ENCODE measurements around the gene NCR3LG1. TPM values are rescaled to one million over a fixed set of nuclear protein-coding genes. Genes with fewer than 3 reads are reported as not detected.

NCR3LG1 gene
- total and polyA plus RNA-seq, 4 experiments from 2014 or later, result 0.30 to 3.4 (median 3.1) TPM; not detected in 1

DNA sequence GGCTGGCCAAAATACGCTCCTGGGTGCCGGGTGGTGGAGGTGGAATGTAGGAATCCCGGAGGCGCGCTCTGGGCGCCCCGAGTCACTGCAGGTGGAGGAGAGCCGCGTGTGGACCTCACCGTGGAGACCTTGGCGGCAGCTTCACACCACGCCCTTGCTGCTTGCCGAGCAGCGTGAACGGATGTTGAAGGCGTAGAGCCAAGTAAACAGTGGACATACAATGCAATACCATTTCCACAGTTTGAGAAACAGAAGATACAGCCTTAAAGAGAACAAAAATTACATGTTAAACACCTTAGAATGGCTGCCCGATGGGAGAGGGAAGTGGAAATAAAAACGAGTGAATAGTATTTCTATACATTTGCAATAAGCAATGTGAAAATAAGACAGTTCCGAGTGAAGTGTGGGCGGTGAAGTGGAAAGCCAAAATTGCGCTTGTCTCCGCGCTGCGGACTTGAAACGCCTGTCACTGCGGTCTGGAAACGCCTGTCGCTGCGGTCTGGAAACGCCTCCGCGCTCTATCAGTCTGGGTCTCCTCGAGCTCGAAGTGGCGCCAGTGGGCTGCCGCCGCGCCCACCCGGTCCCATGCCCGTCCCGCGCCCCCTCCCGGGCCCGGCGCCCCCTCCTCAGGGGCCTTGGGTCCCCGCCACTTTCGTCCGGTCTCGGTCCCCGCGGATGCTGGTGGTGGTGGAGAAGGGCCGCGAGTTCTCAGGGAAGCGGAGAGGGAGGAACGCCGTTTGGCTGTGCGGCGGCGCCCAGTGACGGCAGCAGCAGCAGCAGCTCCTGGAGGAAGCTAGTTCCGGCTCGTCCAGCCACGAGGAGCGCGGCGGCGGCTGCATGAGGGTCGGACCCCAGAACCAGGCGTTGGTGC lies 1.6 kb downstream of the NCR3LG1 start:
- CTCF ChIA-PET (ENCODE audit: partially characterized antibody), result interaction anchor here (0.8 to 3.8 kb wide), 16 partner anchors 8 to 175 kb away, joined by 3 to 26 read pairs (median 5); partner anchors contain the start of genes KCNJ11 and NUCB2

GRCh38 chr11:17353821-17354600 lies 2.4 kb downstream of the NCR3LG1 start:
- H3K36me3 ChIP-seq (ENCODE audit: insufficient read depth, low read length), result no peaks in the 10 kb centered on the region
- CTCF ChIA-PET (ENCODE audit: partially characterized antibody), result interaction anchor here (0.8 to 3.8 kb wide), 20 partner anchors 9 to 174 kb away, joined by 3 to 26 read pairs (median 5); partner anchors contain the start of genes KCNJ11 and NUCB2
- peak overlapping the region; percentile 11 for H3K27ac ChIP-seq (ENCODE audit: low read depth, low read length)
- no peaks in the 10 kb centered on the region for H3K9me3 ChIP-seq (ENCODE audit: control insufficient read depth in 1 of 2, low read length in 2 of 2)
- peak overlapping the region; percentile 51 to 79 for H3K4me3 ChIP-seq (ENCODE audit: low read length in 2 of 2)
- peaks cover 29% of the 10 kb centered on the region for H3K4me1 ChIP-seq (ENCODE audit: insufficient read depth, low read length)
- Mint-ChIP-seq H3K4me1 (peaks cover 17 to 44% (median 28%) of the 10 kb centered on the region in 4 donors), H3K4me3 (peak overlapping the region; percentile 87 to 98 (median 94)), H3K9me3 (peaks cover 0 to 4% (median 0%) of the 10 kb centered on the region in 8 donors), H3K27ac (peak overlapping the region; percentile 60 to 84 (median 70)), H3K36me3 (peaks cover 0 to 6% of the 10 kb centered on the region in 2 donors), H3K27me3 (peaks cover 0 to 1% of the 10 kb centered on the region in 2 donors)
- intact Hi-C loops (cut with micrococcal nuclease), result loop anchor here (1.0 to 5.0 kb wide), 5 partner anchors 35 to 277 kb away; partner anchors contain the start of genes KCNJ11, NUCB2 and RPS13
- DNase-seq, result peak in 2 of 5 donors; percentile 10 to 13
- POLR2A ChIA-PET (ENCODE audit: partially characterized antibody), result interaction anchor here (0.6 to 3.9 kb wide), 12 partner anchors 9 to 278 kb away, joined by 3 to 30 read pairs (median 4); partner anchors contain the start of genes NUCB2 and PIK3C2A
- no peaks in the 10 kb centered on the region for H3K27me3 ChIP-seq (ENCODE audit: insufficient read depth, low read length)

More for the DNA sequence above, 1.6 kb downstream of the NCR3LG1 start:
- H3K27me3 ChIP-seq (ENCODE audit: insufficient read depth, low read length), result no peaks in the 10 kb centered on the region
- DNase-seq, result peak; percentile 39 to 69 (median 41)
- Mint-ChIP-seq H3K27ac (peak overlapping the region; percentile 84 to 91 (median 90)), H3K27me3 (peaks cover 0 to 1% of the 10 kb centered on the region in 2 donors), H3K36me3 (peaks cover 0 to 6% of the 10 kb centered on the region in 2 donors), H3K9me3 (peaks cover 0 to 4% (median 0%) of the 10 kb centered on the region in 8 donors), H3K4me3 (peak overlapping the region; percentile 87 to 98 (median 94)), H3K4me1 (peaks cover 17 to 44% (median 28%) of the 10 kb centered on the region in 4 donors)
- no peaks in the 10 kb centered on the region for H3K9me3 ChIP-seq (ENCODE audit: control insufficient read depth in 1 of 2, low read length in 2 of 2)
- H3K27ac ChIP-seq (ENCODE audit: low read depth, low read length), result peak overlapping the region; percentile 11
- H3K4me1 ChIP-seq (ENCODE audit: insufficient read depth, low read length), result peaks cover 29% of the 10 kb centered on the region
- POLR2A ChIA-PET (ENCODE audit: partially characterized antibody), result interaction anchor here (0.7 to 3.9 kb wide), 8 partner anchors 67 to 1235 kb away, joined by 3 to 30 read pairs (median 4); partner anchors contain the start of genes NUCB2 and PIK3C2A
- peak overlapping the region; percentile 51 to 79 for H3K4me3 ChIP-seq (ENCODE audit: low read length in 2 of 2)
- intact Hi-C loops (cut with micrococcal nuclease), result loop anchor here (1.0 to 5.0 kb wide), 4 partner anchors 36 to 276 kb away; partner anchors contain the start of genes KCNJ11, NUCB2 and RPS13
- no peaks in the 10 kb centered on the region for H3K36me3 ChIP-seq (ENCODE audit: insufficient read depth, low read length)

- Mint-ChIP-seq H3K27me3 (peaks cover 0 to 1% of the 10 kb centered on the region in 2 donors), H3K4me1 (peaks cover 17 to 44% (median 28%) of the 10 kb centered on the region in 4 donors), H3K36me3 (peaks cover 0 to 6% of the 10 kb centered on the region in 2 donors), H3K9me3 (peaks cover 0 to 4% (median 0%) of the 10 kb centered on the region in 8 donors), H3K4me3 (peak overlapping the region in 7 of 8 donors; percentile 74 to 98 (median 94)), H3K27ac (peak overlapping the region in 5 of 7 donors; percentile 22 to 76 (median 64))
- POLR2A ChIA-PET (ENCODE audit: partially characterized antibody), result interaction anchor here (0.6 to 3.9 kb wide), 8 partner anchors 10 to 278 kb away, joined by 3 to 30 read pairs (median 4); partner anchors contain the start of genes NUCB2 and PIK3C2A
- no peak overlapping the region for H3K4me3 ChIP-seq (ENCODE audit: low read length in 2 of 2)
- H3K9me3 ChIP-seq (ENCODE audit: control insufficient read depth in 1 of 2, low read length in 2 of 2), result no peaks in the 10 kb centered on the region
- intact Hi-C loops (cut with micrococcal nuclease), result loop anchor here (1.0 to 5.0 kb wide), 2 partner anchors 124 to 277 kb away; partner anchors contain the start of gene RPS13
- no peaks in the 10 kb centered on the region for H3K36me3 ChIP-seq (ENCODE audit: insufficient read depth, low read length)
- no peak overlapping the region for H3K27ac ChIP-seq (ENCODE audit: low read depth, low read length)
- peak; percentile 62 to 71 (median 65) for DNase-seq
- CTCF ChIA-PET (ENCODE audit: partially characterized antibody), result interaction anchor here (0.9 to 3.8 kb wide), 16 partner anchors 9 to 174 kb away, joined by 3 to 26 read pairs (median 5); partner anchors contain the start of genes KCNJ11 and NUCB2
- no peaks in the 10 kb centered on the region for H3K27me3 ChIP-seq (ENCODE audit: insufficient read depth, low read length)
- peaks cover 29% of the 10 kb centered on the region for H3K4me1 ChIP-seq (ENCODE audit: insufficient read depth, low read length)
Observed at GRCh38 chr11:17354601-17354991, 3.0 kb downstream of the NCR3LG1 start.

DNA sequence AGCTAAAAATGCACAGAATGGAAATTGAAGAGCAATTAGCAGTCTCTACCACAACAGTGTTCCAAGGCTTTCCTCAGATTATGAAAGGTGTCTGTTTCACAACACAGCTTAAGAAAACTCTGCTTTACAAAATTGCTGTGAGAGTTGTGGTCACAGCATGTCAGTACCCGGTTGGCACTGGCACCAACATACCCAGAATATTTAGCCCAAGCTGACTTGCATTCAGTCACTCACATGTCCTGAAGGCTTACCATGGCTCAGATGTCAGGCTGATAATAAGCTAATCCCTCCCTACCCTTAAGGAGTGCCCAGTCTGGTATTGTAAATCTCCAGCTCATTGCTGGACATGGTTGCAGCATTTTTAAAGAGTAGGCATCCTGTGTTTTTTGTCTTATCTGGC lies 14.9 kb downstream of the NCR3LG1 start:
- H3K36me3 ChIP-seq (ENCODE audit: insufficient read depth, low read length), result no peaks in the 10 kb centered on the region
- H3K27me3 Mint-ChIP-seq, result no peaks in the 10 kb centered on the region
- no peaks in the 10 kb centered on the region for H3K4me1 Mint-ChIP-seq
- peaks cover 35 to 48% of the 10 kb centered on the region in 2 donors for H3K36me3 Mint-ChIP-seq
- intact Hi-C loops (cut with micrococcal nuclease), result no loop called here
- H3K9me3 Mint-ChIP-seq, result peaks cover 0 to 33% (median 24%) of the 10 kb centered on the region in 8 donors
- no peaks in the 10 kb centered on the region for H3K27me3 ChIP-seq (ENCODE audit: insufficient read depth, low read length)
- CTCF ChIA-PET (ENCODE audit: partially characterized antibody), result interaction anchor here (1.0 to 2.1 kb wide), 6 partner anchors 12 to 162 kb away, joined by 3 to 15 read pairs (median 4); partner anchors contain the start of gene KCNJ11
- H3K4me3 ChIP-seq (ENCODE audit: low read length in 2 of 2), result no peak overlapping the region
- POLR2A ChIA-PET (ENCODE audit: partially characterized antibody), result no interaction called here
- no peak overlapping the region for H3K27ac ChIP-seq (ENCODE audit: low read depth, low read length)
- no peaks in the 10 kb centered on the region for H3K4me1 ChIP-seq (ENCODE audit: insufficient read depth, low read length)
- no peak overlapping the region for H3K4me3 Mint-ChIP-seq
- no peak for DNase-seq
- peaks cover 0 to 12% of the 10 kb centered on the region in 2 donors for H3K9me3 ChIP-seq (ENCODE audit: control insufficient read depth in 1 of 2, low read length in 2 of 2)
- no peak overlapping the region for H3K27ac Mint-ChIP-seq

GRCh38 chr11:17368551-17368950 lies 17.0 kb downstream of the NCR3LG1 start:
- Histone ChIP-seq H3K4me3 (ENCODE audit: low read length in 2 of 2) (no peak overlapping the region), H3K36me3 (ENCODE audit: insufficient read depth, low read length) (no peaks in the 10 kb centered on the region), H3K9me3 (ENCODE audit: control insufficient read depth in 1 of 2, low read length in 2 of 2) (peaks cover 0 to 26% of the 10 kb centered on the region in 2 donors), H3K4me1 (ENCODE audit: insufficient read depth, low read length) (no peaks in the 10 kb centered on the region), H3K27me3 (ENCODE audit: insufficient read depth, low read length) (no peaks in the 10 kb centered on the region), H3K27ac (ENCODE audit: low read depth, low read length) (no peak overlapping the region)
- ChIA-PET POLR2A (ENCODE audit: partially characterized antibody) (no interaction called here), CTCF (ENCODE audit: partially characterized antibody) (interaction anchor here (2.1 kb wide), 1 partner anchor 14 kb away, joined by 15 read pairs; no protein-coding TSS in a partner anchor)
- DNase-seq, result no peak
- Mint-ChIP-seq H3K4me1 (no peaks in the 10 kb centered on the region), H3K4me3 (no peak overlapping the region), H3K36me3 (peaks cover 52 to 65% of the 10 kb centered on the region in 2 donors), H3K27me3 (no peaks in the 10 kb centered on the region), H3K9me3 (peaks cover 0 to 52% (median 40%) of the 10 kb centered on the region in 8 donors), H3K27ac (no peak overlapping the region)
- intact Hi-C loops (cut with micrococcal nuclease), result no loop called here

- intact Hi-C loops (cut with micrococcal nuclease), result no loop called here
- Mint-ChIP-seq H3K4me1 (no peaks in the 10 kb centered on the region), H3K27me3 (no peaks in the 10 kb centered on the region), H3K27ac (no peak overlapping the region), H3K4me3 (no peak overlapping the region), H3K9me3 (peaks cover 0 to 55% (median 42%) of the 10 kb centered on the region in 8 donors), H3K36me3 (peaks cover 52 to 67% of the 10 kb centered on the region in 2 donors)
- Histone ChIP-seq H3K4me1 (ENCODE audit: insufficient read depth, low read length) (no peaks in the 10 kb centered on the region), H3K27ac (ENCODE audit: low read depth, low read length) (no peak overlapping the region), H3K36me3 (ENCODE audit: insufficient read depth, low read length) (no peaks in the 10 kb centered on the region), H3K4me3 (ENCODE audit: low read length in 2 of 2) (no peak overlapping the region), H3K9me3 (ENCODE audit: control insufficient read depth in 1 of 2, low read length in 2 of 2) (peaks cover 0 to 26% of the 10 kb centered on the region in 2 donors), H3K27me3 (ENCODE audit: insufficient read depth, low read length) (no peaks in the 10 kb centered on the region)
- DNase-seq, result no peak
- POLR2A ChIA-PET (ENCODE audit: partially characterized antibody), result no interaction called here
- CTCF ChIA-PET (ENCODE audit: partially characterized antibody), result interaction anchor here (2.3 kb wide), 1 partner anchor 15 kb away, joined by 9 read pairs; no protein-coding TSS in a partner anchor
Observed at GRCh38 chr11:17369094-17369493, 17.5 kb downstream of the NCR3LG1 start.

All from CD4-positive, alpha-beta memory T cell (primary cell).